Mucosa of descending colon (tissue), 3 donors: ENCODE results near the gene MVD. TPM values are rescaled to one million over a fixed set of nuclear protein-coding genes. Genes with fewer than 3 reads are reported as not detected.

Experiments
- total RNA-seq, 3 donors: library from RNA; stranded (reverse); fragmentation: NEBNext Ultra II Directional in 2 of 3; extraction: Animal tissue kit (Norgen Biotek cat#: 25700) in 2 of 3; gene quantifications; one replicate each; pipeline versions ENCODE4 v1.2.1 to v1.2.4, GENCODE V29; 2021 to 2023
- donor health status: DM: no; HTN: no; CAD: no; lungs with moderate emphysema.
- donor health status: DM: no; HTN: no; CAD: no.
- donor health status: DM: no; HTN: yes; CAD: no.

Gene MVD
- total RNA-seq, 3 donors from 2014 or later: 42.7 to 89.5 (median 72.5) TPM

Other genes with a start within 250 kb of the MVD start
- 10 to 100 TPM in 1 of 3 donors, 1 to 10 TPM in 2; 5.2 to 10.3 (median 7.2) TPM for gene ZFPM1, start 209.8 kb downstream of the MVD start, total RNA-seq
- 10 to 100 TPM; 37.4 to 54.8 (median 48.1) TPM for gene ZC3H18, start 92.7 kb downstream of the MVD start, total RNA-seq
- not detected for gene IL17C, start 24.5 kb downstream of the MVD start, total RNA-seq
- gene CYBA, start 12.0 kb downstream of the MVD start, total RNA-seq: 100 to 1,000 TPM; 150 to 316 (median 184) TPM
- under 1 TPM; 0.28 to 0.82 (median 0.55) TPM for gene SNAI3, start 23.4 kb upstream of the MVD start, total RNA-seq
- 10 to 100 TPM in 2 of 3 donors, 1 to 10 TPM in 1; 9.5 to 22.8 (median 15.1) TPM for gene RNF166, start 43.3 kb upstream of the MVD start, total RNA-seq
- 10 to 100 TPM in 2 of 3 donors, 1 to 10 TPM in 1; 9.6 to 16.1 (median 13.6) TPM for gene CTU2, start 43.4 kb upstream of the MVD start, total RNA-seq
- 100 to 1,000 TPM in 2 of 3 donors, 10 to 100 TPM in 1; 71.4 to 218 (median 129) TPM for gene PIEZO1, start 122.1 kb upstream of the MVD start, total RNA-seq
- 10 to 100 TPM in 1 of 3 donors, 1 to 10 TPM in 2; 2.9 to 20.9 (median 7.6) TPM for gene CDT1, start 140.7 kb upstream of the MVD start, total RNA-seq
- gene APRT, start 148.8 kb upstream of the MVD start, total RNA-seq: 100 to 1,000 TPM in 2 of 3 donors, 10 to 100 TPM in 1; 76.5 to 185 (median 113) TPM
- 10 to 100 TPM; 37.4 to 65.3 (median 44.0) TPM for gene GALNS, start 193.9 kb upstream of the MVD start, total RNA-seq
- gene TRAPPC2L, start 194.0 kb upstream of the MVD start, total RNA-seq: 10 to 100 TPM; 30.6 to 57.9 (median 40.7) TPM
- not detected for gene PABPN1L, start 203.6 kb upstream of the MVD start, total RNA-seq